Stomach (tissue), 4 donors: ENCODE results near the gene HBA2.

ENCODE experiments used
- EP300 ChIP-seq: sonication (generic); formaldehyde crosslinking; IDR thresholded peaks from one replicate; pipeline ENCODE4 v1.6.1; 2017; ENCODE audit warnings: antibody characterized with exemption
- POLR2A ChIP-seq, 4 donors: fragments of 450-650 bp; IDR thresholded peaks; one replicate each; pipeline ENCODE4 v1.6.1; 2016; ENCODE audit warnings: antibody characterized with exemption in 4 of 4, control low read depth in 2 of 4, mild to moderate bottlenecking in 1 of 4, moderate library complexity in 1 of 4
- TF ChIP-seq, protein P1 (sequence below), 7 experiments: fragments of 450-650 bp in 4 of 7; fragments of 200-600 bp in 3 of 7; sonication (generic) in 3 of 7; IDR thresholded peaks; one replicate each; pipeline ENCODE4 v1.5.1; 2016 to 2019; ENCODE audit warnings: antibody characterized with exemption in 7 of 7, control low read depth in 2 of 7, mild to moderate bottlenecking in 1 of 7

DNA sequence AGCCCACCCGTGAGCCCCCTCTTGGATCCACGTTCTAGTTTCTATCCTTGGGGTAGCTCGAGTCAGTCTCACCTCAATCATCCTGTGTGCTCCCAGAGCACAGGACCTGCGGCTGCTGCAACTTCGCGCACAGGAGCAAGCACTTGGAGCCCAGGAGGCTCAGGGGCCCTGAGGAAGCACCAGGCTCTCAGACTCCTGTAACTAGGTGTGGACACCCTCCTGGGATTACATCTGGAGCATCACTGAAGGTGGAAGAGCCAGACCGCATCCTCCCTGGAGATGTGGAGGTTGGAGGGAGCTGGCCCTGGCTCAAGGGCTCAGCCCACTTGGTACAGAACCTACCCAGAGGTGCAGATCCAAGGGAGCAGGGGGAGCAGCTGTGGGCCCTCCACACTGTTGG, 10.3 kb downstream of the HBA2 start:
- TF ChIP-seq, protein P1, sequence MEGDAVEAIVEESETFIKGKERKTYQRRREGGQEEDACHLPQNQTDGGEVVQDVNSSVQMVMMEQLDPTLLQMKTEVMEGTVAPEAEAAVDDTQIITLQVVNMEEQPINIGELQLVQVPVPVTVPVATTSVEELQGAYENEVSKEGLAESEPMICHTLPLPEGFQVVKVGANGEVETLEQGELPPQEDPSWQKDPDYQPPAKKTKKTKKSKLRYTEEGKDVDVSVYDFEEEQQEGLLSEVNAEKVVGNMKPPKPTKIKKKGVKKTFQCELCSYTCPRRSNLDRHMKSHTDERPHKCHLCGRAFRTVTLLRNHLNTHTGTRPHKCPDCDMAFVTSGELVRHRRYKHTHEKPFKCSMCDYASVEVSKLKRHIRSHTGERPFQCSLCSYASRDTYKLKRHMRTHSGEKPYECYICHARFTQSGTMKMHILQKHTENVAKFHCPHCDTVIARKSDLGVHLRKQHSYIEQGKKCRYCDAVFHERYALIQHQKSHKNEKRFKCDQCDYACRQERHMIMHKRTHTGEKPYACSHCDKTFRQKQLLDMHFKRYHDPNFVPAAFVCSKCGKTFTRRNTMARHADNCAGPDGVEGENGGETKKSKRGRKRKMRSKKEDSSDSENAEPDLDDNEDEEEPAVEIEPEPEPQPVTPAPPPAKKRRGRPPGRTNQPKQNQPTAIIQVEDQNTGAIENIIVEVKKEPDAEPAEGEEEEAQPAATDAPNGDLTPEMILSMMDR (IDR thresholded peaks at IDR 0.05), result no peak
- TF ChIP-seq EP300, result no peak
- TF ChIP-seq POLR2A (IDR thresholded peaks at IDR 0.05), result no peak
